ENCODE results near the gene PAOX.
"Not testable (repeated sequence)": the region's sequence is repeated elsewhere in the genome, so short reads cannot be mapped to it uniquely, and the experiment has no call there.

Gene PAOX

GRCh38 chr10:133397938-133398337 is 18.9 kb downstream of the PAOX start:
- no peak overlapping the region for H3K4me3 ChIP-seq (ENCODE audit: low read depth, low read length)
- DNase-seq (ENCODE audit: low read depth) = no peak

DNA sequence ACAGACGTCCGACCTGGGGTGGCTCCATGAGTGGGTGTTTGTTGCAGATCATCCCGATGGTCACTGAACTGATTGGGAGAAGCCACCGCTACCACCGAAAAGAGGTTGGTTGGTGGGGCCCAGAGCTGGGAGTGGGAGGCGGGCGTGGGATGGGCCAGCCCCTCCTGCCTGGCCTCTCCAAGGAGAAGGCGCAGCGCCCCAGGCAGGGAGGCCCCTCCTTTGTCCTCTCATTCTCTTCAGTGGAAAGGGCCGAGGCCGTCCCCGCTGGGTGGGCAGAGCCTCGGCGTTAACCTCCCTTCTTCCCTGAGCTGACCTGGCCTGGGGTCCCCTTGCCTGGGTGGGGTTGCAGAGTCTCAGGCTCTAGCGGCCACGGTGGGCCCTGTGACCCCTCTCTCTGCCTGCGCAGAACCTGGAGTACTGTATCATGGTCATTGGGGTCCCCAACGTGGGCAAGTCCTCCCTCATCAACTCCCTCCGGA is 20.1 kb downstream of the PAOX start:
- no peak for DNase-seq (ENCODE audit: low read depth)
- no peak overlapping the region for H3K4me3 ChIP-seq (ENCODE audit: low read depth, low read length)

- no peak for DNase-seq (ENCODE audit: low read depth)
Measured at GRCh38 chr10:133400624-133401424, 21.8 kb downstream of the PAOX start.

DNA sequence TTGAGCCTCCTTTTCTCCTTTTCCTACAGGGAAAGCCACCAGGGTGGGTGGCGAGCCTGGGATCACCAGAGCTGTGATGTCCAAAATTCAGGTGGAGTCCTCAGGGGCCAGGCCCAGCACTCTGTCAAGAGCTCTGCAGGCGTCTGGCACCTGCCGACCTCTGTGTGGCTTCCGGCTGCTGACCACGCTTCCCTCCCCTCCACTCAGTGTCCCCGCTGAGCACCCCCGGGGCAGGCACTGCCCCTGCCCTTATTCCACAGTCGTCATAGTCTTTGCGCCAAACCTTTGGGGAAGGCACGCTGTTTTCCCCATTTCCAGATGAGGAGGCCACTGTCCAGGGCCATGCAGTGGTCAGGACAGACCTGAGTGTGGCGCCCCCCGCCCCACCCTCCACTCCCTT is 22.4 kb downstream of the PAOX start:
- DNase-seq (ENCODE audit: low read depth) = no peak

More at GRCh38 chr10:133400624-133401424, 21.8 kb downstream of the PAOX start:
- no peak overlapping the region for H3K4me3 ChIP-seq (ENCODE audit: low read depth, low read length)

GRCh38 chr10:133401981-133402725 is 23.1 kb downstream of the PAOX start:
- H3K4me3 ChIP-seq (ENCODE audit: low read depth, low read length) = no peak overlapping the region
- DNase-seq (ENCODE audit: low read depth) = no peak

More for the DNA sequence above, 22.4 kb downstream of the PAOX start:
- no peak overlapping the region for H3K4me3 ChIP-seq (ENCODE audit: low read depth, low read length)

DNA sequence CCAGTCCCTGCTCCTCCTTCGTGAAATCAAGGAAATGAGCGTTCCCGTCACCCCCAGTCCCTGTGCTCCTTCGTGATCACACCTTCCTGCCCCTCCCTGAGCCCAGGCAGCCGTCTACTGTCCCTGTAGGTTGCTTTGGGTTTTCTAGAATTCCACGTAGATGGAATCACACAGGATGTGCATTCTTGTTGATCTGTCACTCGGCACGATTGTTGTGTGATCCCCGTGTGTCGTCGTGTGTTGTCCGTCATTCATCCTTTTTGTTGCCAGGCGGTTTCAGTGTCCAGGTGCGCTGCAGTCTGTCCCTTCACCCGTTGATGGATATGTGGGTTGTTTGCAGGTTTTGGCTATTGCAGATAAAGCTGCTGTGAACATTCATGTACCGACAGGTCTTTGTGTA is 24.3 kb downstream of the PAOX start:
- no peak for DNase-seq (ENCODE audit: low read depth)
- no peak overlapping the region for H3K4me3 ChIP-seq (ENCODE audit: low read depth, low read length)

- no peak overlapping the region for H3K4me3 ChIP-seq (ENCODE audit: low read depth, low read length)
- DNase-seq (ENCODE audit: low read depth) = no peak
Measured at GRCh38 chr10:133403784-133404183, 24.7 kb downstream of the PAOX start.

DNA sequence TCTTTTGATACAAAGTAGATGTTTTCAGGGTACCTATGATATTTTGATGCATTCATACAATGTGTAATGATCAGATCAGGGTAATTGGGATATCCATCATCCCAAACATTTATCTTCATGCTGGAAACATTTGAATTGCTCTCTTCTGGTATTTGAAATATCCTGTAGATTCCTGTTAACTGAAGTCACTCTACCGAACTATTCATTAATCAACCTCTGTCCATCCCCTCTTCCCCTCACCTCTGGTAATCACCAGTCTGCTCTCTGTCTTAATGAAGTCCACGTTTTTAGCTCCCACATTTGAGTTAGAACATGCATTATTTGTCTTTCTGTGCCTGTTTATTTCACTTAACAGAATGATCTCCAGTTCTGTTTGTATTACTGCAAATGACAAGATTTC is 26.2 kb downstream of the PAOX start:
- DNase-seq (ENCODE audit: low read depth) = no peak
- H3K4me3 ChIP-seq (ENCODE audit: low read depth, low read length) = no peak overlapping the region

GRCh38 chr10:133405844-133406527 is 26.9 kb downstream of the PAOX start:
- no peak overlapping the region for H3K4me3 ChIP-seq (ENCODE audit: low read depth, low read length)
- no peak for DNase-seq (ENCODE audit: low read depth)

GRCh38 chr10:133411523-133412380 is 32.7 kb downstream of the PAOX start:
- DNase-seq (ENCODE audit: low read depth) = no peak
- no peak overlapping the region for H3K4me3 ChIP-seq (ENCODE audit: low read depth, low read length)

DNA sequence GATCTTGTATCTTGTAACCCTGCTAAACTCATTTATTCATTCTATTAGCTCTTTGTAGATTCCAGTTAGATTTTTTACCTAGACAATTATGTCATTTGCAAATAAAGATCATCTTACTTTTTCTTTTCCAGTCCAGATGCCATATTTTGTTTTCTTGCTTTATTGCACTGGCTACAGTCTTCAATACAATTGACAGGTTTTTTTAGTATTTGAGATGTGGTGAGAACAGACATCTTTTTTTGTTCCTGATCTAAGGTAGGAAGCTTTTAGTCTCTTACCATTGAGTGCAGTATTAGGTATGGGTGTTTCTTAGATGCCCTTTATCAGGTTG is 33.3 kb downstream of the PAOX start:
- H3K4me3 ChIP-seq (ENCODE audit: low read depth, low read length) = no peak overlapping the region
- no peak for DNase-seq (ENCODE audit: low read depth)

DNA sequence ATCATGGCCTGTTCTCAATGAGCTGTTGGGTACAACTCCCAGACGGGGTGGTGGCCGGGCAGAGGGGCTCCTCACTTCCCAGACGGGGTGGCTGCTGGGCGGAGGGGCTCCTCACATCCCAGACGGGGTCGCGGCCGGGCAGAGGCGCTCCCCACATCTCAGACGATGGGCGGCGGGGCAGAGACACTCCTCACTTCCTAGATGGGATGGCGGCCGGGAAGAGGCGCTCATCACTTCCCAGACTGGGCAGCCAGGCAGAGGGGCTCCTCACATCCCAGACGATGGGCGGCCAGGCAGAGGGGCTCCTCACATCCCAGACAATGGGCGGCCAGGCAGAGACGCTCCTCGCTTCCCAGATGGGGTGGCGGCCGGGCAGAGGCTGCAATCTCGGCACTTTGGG is 35.3 kb downstream of the PAOX start:
- not testable (repeated sequence) for H3K4me3 ChIP-seq (ENCODE audit: low read depth, low read length); DNase-seq (ENCODE audit: low read depth)

DNA sequence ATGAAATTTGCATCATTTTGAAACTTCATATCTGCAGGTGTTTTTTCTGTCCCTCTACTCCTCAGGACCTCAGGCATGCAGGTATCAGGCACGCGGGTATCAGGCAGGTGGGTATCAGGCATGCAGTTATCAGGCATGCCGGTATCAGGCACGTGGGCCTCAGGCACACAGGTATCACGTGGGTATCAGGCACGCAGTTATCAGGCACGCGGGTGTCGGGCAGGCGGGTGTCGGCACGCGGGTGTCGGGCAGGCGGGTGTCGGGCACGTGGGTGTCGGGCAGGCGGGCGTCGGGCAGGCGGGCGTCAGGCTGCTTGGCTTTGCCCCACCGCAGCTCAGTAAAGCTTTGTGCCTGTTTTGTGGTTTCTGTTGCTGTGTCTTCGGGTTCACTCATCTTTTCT is 36.7 kb downstream of the PAOX start:
- DNase-seq (ENCODE audit: low read depth) = no peak

GRCh38 chr10:133418289-133418993 is 39.4 kb downstream of the PAOX start:
- DNase-seq (ENCODE audit: low read depth) = no peak
- no peak overlapping the region for H3K4me3 ChIP-seq (ENCODE audit: low read depth, low read length)

More for the DNA sequence above, 36.7 kb downstream of the PAOX start:
- H3K4me3 ChIP-seq (ENCODE audit: low read depth, low read length) = no peak overlapping the region

DNA sequence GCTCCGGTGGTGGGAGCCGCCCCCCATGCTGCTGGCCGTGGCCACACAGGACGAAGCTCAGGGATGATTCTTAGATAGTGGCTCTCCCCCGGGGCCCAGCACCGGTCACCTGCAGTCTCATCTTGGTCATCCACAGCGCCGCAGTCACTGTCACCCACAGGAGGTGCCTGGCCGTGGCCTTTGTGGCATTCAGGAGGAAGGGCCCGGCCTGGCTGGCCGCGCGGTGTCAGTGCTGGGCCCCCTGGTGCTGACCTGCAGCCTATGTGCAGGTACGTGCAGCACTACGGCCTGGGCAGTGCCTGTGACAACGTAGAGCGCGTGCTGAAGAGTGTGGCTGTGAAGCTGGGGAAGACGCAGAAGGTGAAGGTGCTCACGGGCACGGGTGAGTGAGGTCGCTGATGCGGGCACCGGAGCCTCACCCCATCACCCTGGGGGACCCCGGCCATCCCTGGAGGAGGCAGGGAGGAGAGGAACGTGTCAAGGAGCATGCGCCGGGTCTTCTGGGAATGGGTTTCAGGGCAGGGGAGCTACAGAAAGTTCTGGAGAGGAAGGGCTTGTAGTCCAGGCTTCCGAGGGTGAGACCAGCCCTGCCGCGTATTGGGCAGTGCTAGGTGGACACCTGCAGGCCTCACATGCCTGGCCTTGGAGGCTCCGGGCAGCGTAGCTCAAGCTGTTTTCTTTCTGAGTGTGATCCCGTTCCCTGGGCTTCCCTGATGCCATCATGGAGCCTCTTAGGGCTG is 40.3 kb downstream of the PAOX start:
- no peak for DNase-seq (ENCODE audit: low read depth)
- H3K4me3 ChIP-seq (ENCODE audit: low read depth, low read length) = no peak overlapping the region

- H3K4me3 ChIP-seq (ENCODE audit: low read depth, low read length) = no peak overlapping the region
- no peak for DNase-seq (ENCODE audit: low read depth)
Measured at GRCh38 chr10:133420028-133420427, 41.0 kb downstream of the PAOX start.

DNA sequence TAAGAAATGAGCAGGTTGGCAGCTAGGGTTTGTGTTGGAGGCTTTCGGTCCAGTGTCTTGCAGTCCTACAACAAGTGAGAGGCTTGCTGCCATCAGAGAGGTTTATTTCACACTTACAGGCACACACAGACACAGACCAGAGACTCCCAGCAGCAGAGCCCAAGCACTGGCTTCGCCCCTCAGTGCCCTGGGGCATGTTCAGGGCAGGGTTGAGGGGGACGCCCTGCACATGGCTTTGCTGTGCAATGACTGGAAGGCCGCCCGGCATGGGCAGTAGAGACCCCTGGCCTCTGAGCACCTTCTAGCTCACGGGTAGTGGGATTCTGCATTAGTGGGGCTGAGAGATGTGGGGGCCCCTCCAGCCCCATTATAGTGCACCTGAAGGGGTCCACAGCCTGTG is 41.5 kb downstream of the PAOX start:
- no peak for DNase-seq (ENCODE audit: low read depth)
- H3K4me3 ChIP-seq (ENCODE audit: low read depth, low read length) = no peak overlapping the region
